Common myeloid progenitor, CD34-positive (primary cell): Measurements from ENCODE around the gene TROAP.

Experiments
- CTCF ChIA-PET: fragments of 350-600 bp; sonication (Branson Sonifier 250); formaldehyde crosslinking; loops from one replicate; lab custom pipeline; 2021; ENCODE audit warnings: antibody characterized with exemption; lab: Charles Lee
- POLR2A ChIA-PET: fragments of 350-600 bp; sonication (Branson Sonifier 250); formaldehyde crosslinking; loops from one replicate; lab custom pipeline; 2021; ENCODE audit warnings: antibody characterized with exemption; lab: Charles Lee
- DNase-seq, 3 donors: peaks; one replicate each; pipeline versions ENCODE4 v3.0.0 to v3.0.0-alpha.2; 2013
- H3K27ac ChIP-seq, 2 experiments: 1 replicate in 1 of 2; 2 replicates in 1 of 2; pipeline ENCODE4 v1.7.0; 2013; ENCODE audit warnings: inconsistent platforms in 2 of 2, low read length in 2 of 2, mild to moderate bottlenecking in 2 of 2, low read depth in 1 of 2, moderate library complexity in 1 of 2; ENCODE audit not compliant: severe bottlenecking in 2 of 2, insufficient read depth in 1 of 2, poor library complexity in 1 of 2
- H3K27me3 ChIP-seq, 5 experiments: replicated peaks in 2 of 5; 1 replicate in 3 of 5; 2 replicates in 2 of 5; pipeline versions ENCODE4 v1.6.1 to v1.7.0; 2013; ENCODE audit warnings: low read length in 4 of 5, mild to moderate bottlenecking in 2 of 5, moderate library complexity in 2 of 5, inconsistent platforms in 1 of 5; ENCODE audit not compliant: insufficient read depth in 5 of 5, control insufficient read depth in 4 of 5
- H3K36me3 ChIP-seq, 4 experiments: 1 replicate in 2 of 4; 2 replicates in 2 of 4; pipeline versions ENCODE4 v1.6.1 to v1.7.0; 2013; ENCODE audit warnings: low read length in 3 of 4, control low read depth in 1 of 4, mild to moderate bottlenecking in 1 of 4; ENCODE audit not compliant: control insufficient read depth in 4 of 4, insufficient read depth in 4 of 4
- H3K4me1 ChIP-seq, 4 experiments: 1 replicate in 3 of 4; 2 replicates in 1 of 4; pipeline versions ENCODE4 v1.6.1 to v1.7.1; 2013; ENCODE audit warnings: low read length in 3 of 4, mild to moderate bottlenecking in 3 of 4, control low read depth in 1 of 4, inconsistent platforms in 1 of 4, moderate library complexity in 1 of 4; ENCODE audit not compliant: control insufficient read depth in 4 of 4, insufficient read depth in 4 of 4; ENCODE audit errors: control extremely low read depth in 1 of 4
- H3K4me3 ChIP-seq, 7 experiments: 1 replicate in 4 of 7; 2 replicates in 3 of 7; pipeline versions ENCODE4 v1.5.1 to v1.7.0; 2013; ENCODE audit warnings: mild to moderate bottlenecking in 7 of 7, low read length in 6 of 7, moderate library complexity in 6 of 7, inconsistent platforms in 2 of 7, low read depth in 2 of 7, control low read depth in 1 of 7; ENCODE audit not compliant: insufficient read depth in 4 of 7, control insufficient read depth in 1 of 7; ENCODE audit errors: extremely low read depth in 1 of 7
- H3K9me3 ChIP-seq, 5 experiments: 1 replicate in 4 of 5; 2 replicates in 1 of 5; pipeline versions ENCODE4 v1.6.1 to v1.7.1; 2013; ENCODE audit warnings: low read length in 4 of 5, mild to moderate bottlenecking in 2 of 5, inconsistent platforms in 1 of 5, low read depth in 1 of 5, moderate library complexity in 1 of 5; ENCODE audit not compliant: control insufficient read depth in 4 of 5, insufficient read depth in 2 of 5; ENCODE audit errors: control extremely low read depth in 1 of 5
- WGBS: methylation state at CpG from one replicate; pipeline ENCODE4 v1.1.5; 2013; ENCODE audit not compliant: insufficient coverage; 5-methylcytosine and 5-hydroxymethylcytosine counted together

The TROAP gene

GRCh38 chr12:49328816-49329215 lies 5.8 kb downstream of the TROAP start:
- Histone ChIP-seq H3K27me3 (peaks cover 0 to 37% (median 15%) of the 10 kb centered on the region in 5 experiments), H3K9me3 (no peaks in the 10 kb centered on the region), H3K4me3 (no peak overlapping the region), H3K27ac (no peak overlapping the region), H3K4me1 (peaks cover 1 to 11% (median 5%) of the 10 kb centered on the region in 4 experiments), H3K36me3 (peaks cover 10 to 51% (median 33%) of the 10 kb centered on the region in 4 experiments)
- DNase-seq: no peak
- WGBS: 100% methylated on average over 8 of the region's 12 CpGs
- CTCF ChIA-PET: interaction anchor here (0.7 to 11.9 kb wide), 3 partner anchors 13 to 35 kb away, joined by 3 to 172 read pairs (median 46); partner anchors contain the start of genes DNAJC22 and PRPH
- POLR2A ChIA-PET: no interaction called here

DNA sequence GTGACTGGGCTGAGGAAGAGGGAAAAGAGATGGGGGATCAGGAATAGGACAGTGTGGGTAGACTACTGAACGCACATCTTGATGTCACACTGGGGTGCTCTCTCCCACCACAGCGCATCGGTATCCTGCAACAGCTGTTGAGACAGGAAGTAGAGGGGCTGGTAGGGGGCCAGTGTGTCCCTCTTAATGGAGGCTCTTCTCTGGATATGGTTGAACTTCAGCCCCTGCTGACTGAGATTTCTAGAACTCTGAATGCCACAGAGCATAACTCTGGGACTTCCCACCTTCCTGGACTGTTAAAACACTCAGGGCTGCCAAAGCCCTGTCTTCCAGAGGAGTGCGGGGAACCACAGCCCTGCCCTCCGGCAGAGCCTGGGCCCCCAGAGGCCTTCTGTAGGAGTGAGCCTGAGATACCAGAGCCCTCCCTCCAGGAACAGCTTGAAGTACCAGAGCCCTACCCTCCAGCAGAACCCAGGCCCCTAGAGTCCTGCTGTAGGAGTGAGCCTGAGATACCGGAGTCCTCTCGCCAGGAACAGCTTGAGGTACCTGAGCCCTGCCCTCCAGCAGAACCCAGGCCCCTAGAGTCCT lies 7.1 kb downstream of the TROAP start:
- WGBS: 100% methylated on average over 6 of the region's 7 CpGs
- ChIA-PET POLR2A (no interaction called here), CTCF (interaction anchor here (0.6 to 11.9 kb wide), 8 partner anchors 8 to 187 kb away, joined by 3 to 172 read pairs (median 19); partner anchors contain the start of genes DNAJC22, PRPH and TROAP)
- Histone ChIP-seq H3K4me1 (peaks cover 0 to 8% (median 1%) of the 10 kb centered on the region in 4 experiments), H3K27me3 (peaks cover 0 to 50% (median 23%) of the 10 kb centered on the region in 5 experiments), H3K9me3 (no peaks in the 10 kb centered on the region), H3K4me3 (no peak overlapping the region), H3K27ac (no peak overlapping the region), H3K36me3 (peaks cover 10 to 51% (median 33%) of the 10 kb centered on the region in 4 experiments)
- DNase-seq: no peak

- CTCF ChIA-PET: interaction anchor here (0.6 to 11.9 kb wide), 19 partner anchors 8 to 382 kb away, joined by 3 to 172 read pairs (median 7); partner anchors contain the start of genes DNAJC22, PRPH, SPATS2 and TROAP
- WGBS: 90% methylated on average over 12 of the region's 14 CpGs
- POLR2A ChIA-PET: no interaction called here
- H3K27ac ChIP-seq: no peak overlapping the region
- H3K4me1 ChIP-seq: peaks cover 0 to 8% (median 1%) of the 10 kb centered on the region in 4 experiments
- H3K27me3 ChIP-seq: peaks cover 0 to 57% (median 25%) of the 10 kb centered on the region in 5 experiments
- peaks cover 8 to 45% (median 32%) of the 10 kb centered on the region in 4 experiments for H3K36me3 ChIP-seq
- no peak for DNase-seq
- no peaks in the 10 kb centered on the region for H3K9me3 ChIP-seq
- H3K4me3 ChIP-seq: no peak overlapping the region
These were observed 7.8 kb downstream of the TROAP start for GRCh38 chr12:49330631-49331379.

DNA sequence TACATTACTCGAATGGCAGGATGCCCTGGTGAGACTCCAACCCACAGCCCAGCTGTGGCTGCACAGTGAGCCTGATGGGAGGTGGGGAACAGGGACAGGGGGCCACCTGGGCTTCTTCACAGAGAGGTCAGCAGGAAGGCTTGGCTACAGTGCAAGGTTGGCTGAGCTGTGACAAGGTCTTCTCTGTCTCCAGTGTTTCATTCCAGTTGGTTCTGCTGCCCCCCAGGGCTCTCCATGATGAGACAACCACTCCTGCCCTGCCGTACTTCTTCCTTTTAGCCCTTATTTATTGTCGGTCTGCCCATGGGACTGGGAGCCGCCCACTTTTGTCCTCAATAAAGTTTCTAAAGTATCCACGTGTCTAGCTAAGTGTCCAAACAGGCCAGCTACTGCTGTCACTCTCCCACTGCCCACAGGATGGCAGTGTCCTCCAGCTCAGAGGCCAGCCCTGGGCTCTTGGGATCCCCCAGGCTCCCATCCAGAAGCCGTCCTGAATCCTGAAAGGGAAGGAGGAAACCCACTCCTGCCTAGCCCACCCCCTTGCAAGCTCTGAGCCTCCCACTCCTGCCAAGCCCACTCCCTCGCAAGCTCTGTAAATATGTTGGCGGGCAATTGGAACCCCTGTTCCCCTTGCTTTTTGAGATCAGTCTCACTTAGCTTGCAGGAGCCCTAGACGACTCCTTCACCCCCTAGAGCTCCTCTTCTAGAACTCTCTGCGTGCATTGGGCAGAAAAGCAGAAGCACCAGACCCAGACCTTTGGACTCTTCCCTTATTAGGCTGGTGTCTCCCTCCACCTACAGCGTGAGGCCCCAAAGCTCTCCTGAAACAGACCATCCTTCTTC lies 8.5 kb downstream of the TROAP start:
- Histone ChIP-seq H3K27ac (no peak overlapping the region), H3K27me3 (peaks cover 0 to 64% (median 32%) of the 10 kb centered on the region in 5 experiments), H3K4me1 (peaks cover 0 to 10% (median 2%) of the 10 kb centered on the region in 4 experiments), H3K4me3 (no peak overlapping the region), H3K9me3 (no peaks in the 10 kb centered on the region), H3K36me3 (peaks cover 8 to 37% (median 31%) of the 10 kb centered on the region in 4 experiments)
- WGBS: 71% methylated on average over 11 of the region's 11 CpGs
- DNase-seq: peak in 1 of 3 donors; percentile 36
- ChIA-PET CTCF (interaction anchor here (0.7 to 11.9 kb wide), 23 partner anchors 9 to 381 kb away, joined by 3 to 172 read pairs (median 6); partner anchors contain the start of genes DNAJC22, PRPH, SPATS2 and TROAP), POLR2A (no interaction called here)

DNA sequence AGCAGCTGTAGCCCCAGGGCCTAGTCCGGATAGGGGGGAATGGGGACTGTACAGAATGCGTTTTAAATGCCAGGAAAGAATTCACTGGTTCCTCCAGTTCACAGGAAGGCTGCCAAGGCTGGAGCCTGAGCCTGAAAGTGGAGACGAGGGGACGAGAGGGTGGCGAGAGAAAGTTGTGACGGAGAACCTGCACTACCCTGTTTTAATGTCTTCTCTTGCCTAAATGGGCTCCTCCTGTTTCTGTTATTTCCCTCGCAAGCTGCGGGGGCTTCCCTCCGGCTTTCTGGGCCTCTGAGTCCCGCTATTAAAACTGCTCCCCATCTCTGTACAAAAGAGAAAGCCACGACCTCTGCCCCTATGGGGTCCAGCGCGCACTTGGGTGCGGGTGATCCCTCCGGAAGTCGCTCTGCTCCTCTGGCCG lies 9.4 kb downstream of the TROAP start:
- POLR2A ChIA-PET: no interaction called here
- no peak overlapping the region for H3K27ac ChIP-seq
- CTCF ChIA-PET: interaction anchor here (0.8 to 11.9 kb wide), 17 partner anchors 10 to 231 kb away, joined by 3 to 172 read pairs (median 8); partner anchors contain the start of genes DNAJC22, PRPH, SPATS2 and TROAP

DNA sequence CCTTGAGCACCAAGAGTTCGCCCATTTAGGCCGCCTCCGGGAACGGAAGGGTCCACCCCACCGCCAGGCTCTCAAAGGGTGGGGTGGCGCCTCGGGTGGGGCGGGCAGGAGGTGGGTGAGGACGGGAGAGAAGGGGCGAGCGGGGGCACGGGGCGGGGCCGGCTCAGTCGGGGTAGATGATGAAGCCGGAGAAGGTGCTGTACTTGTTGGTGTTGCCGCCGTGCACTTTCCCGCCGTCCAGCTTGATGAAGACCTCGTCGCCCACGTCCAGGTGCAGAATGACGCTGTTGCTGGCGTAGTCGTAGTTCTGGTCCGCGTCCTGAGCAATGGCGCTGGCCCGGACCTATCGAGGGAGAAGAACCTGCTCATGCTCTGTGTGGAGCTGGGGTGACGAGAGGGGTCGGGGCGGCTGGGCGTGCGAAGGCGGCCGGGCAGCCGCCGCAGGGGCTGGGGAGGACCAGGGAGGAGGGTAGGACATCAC lies 9.9 kb downstream of the TROAP start:
- ChIA-PET POLR2A (interaction anchor here (0.8 kb wide), 1 partner anchor 65 kb away, joined by 6 read pairs; no protein-coding TSS in a partner anchor), CTCF (interaction anchor here (1.1 to 11.9 kb wide), 8 partner anchors 9 to 180 kb away, joined by 3 to 172 read pairs (median 16); partner anchors contain the start of genes DNAJC22, PRPH and TROAP)
- H3K4me3 ChIP-seq: peak overlapping the region in 2 of 7 experiments; percentile 36 to 52
- DNase-seq: no peak
- H3K36me3 ChIP-seq: peaks cover 6 to 28% (median 24%) of the 10 kb centered on the region in 4 experiments
- 17% methylated on average over 26 of the region's 40 CpGs for WGBS
- peaks cover 0 to 20% (median 9%) of the 10 kb centered on the region in 4 experiments for H3K4me1 ChIP-seq
- peaks cover 0 to 77% (median 37%) of the 10 kb centered on the region in 5 experiments for H3K27me3 ChIP-seq
- no peaks in the 10 kb centered on the region for H3K9me3 ChIP-seq
- no peak overlapping the region for H3K27ac ChIP-seq

More for the DNA sequence above, 9.4 kb downstream of the TROAP start:
- DNase-seq: no peak
- Histone ChIP-seq H3K4me3 (no peak overlapping the region), H3K9me3 (no peaks in the 10 kb centered on the region), H3K4me1 (peaks cover 0 to 17% (median 7%) of the 10 kb centered on the region in 4 experiments), H3K36me3 (peaks cover 6 to 28% (median 25%) of the 10 kb centered on the region in 4 experiments), H3K27me3 (peaks cover 0 to 73% (median 37%) of the 10 kb centered on the region in 5 experiments)
- 81% methylated on average over 16 of the region's 17 CpGs for WGBS
